HEK293 (cell line): Measurements from ENCODE around the gene PRSS8.
"Not testable (repeated sequence)": the region's sequence is repeated elsewhere in the genome, so short reads cannot be mapped to it uniquely, and the experiment has no call there.

ENCODE experiments used
- CTCF ChIA-PET: fragments of 350-600 bp; formaldehyde crosslinking; extraction: SDS; loops from one replicate; lab custom pipeline; 2021; ENCODE audit warnings: antibody characterized with exemption; lab: Yijun Ruan, JAX
- POLR2A ChIA-PET: fragments of 300-600 bp; formaldehyde crosslinking; extraction: SDS; loops from one replicate; lab custom pipeline; 2020; ENCODE audit warnings: antibody characterized with exemption, inconsistent platforms; lab: Yijun Ruan, JAX
- H3K27ac ChIP-seq: fragments of 200-500 bp; sonication (Bioruptor generic); 2 replicates; pipeline ENCODE4 v1.5.1; 2014; ENCODE audit warnings: low read depth, low read length, control low read depth, inconsistent platforms; ENCODE audit errors: extremely low read depth
- H3K36me3 ChIP-seq, 2 experiments: fragments of 200-500 bp in 1 of 2; sonication (Bioruptor generic) in 1 of 2; 1 replicate in 1 of 2; 2 replicates in 1 of 2; pipeline ENCODE4 v1.5.1; 2014 to 2017; ENCODE audit warnings: inconsistent platforms in 2 of 2, low read length in 2 of 2; ENCODE audit not compliant: control insufficient read depth in 2 of 2, insufficient read depth in 1 of 2
- H3K4me1 ChIP-seq: fragments of 200-500 bp; sonication (Bioruptor generic); 2 replicates; pipeline ENCODE4 v1.5.1; 2014; ENCODE audit warnings: mild to moderate bottlenecking, low read length, inconsistent platforms; ENCODE audit not compliant: control insufficient read depth, insufficient read depth
- H3K4me3 ChIP-seq: 2 replicates; pipeline ENCODE4 v1.5.1; 2011; ENCODE audit warnings: low read depth, mild to moderate bottlenecking, control low read depth, low read length, moderate library complexity
- H3K9me3 ChIP-seq: fragments of 200-500 bp; sonication (Bioruptor generic); 2 replicates; pipeline ENCODE4 v1.5.1; 2014; ENCODE audit warnings: low read depth, low read length, inconsistent platforms; ENCODE audit not compliant: control insufficient read depth, insufficient read depth
- EGR2 ChIP-seq: fragments of 450-650 bp; formaldehyde crosslinking; IDR thresholded peaks from 2 replicates; pipeline ENCODE4 v1.5.1; 2016; ENCODE audit warnings: low read depth, missing biosample characterization, missing genetic modification characterization
- FEZF1 ChIP-seq: fragments of 450-650 bp; formaldehyde crosslinking; IDR thresholded peaks from 2 replicates; pipeline ENCODE4 v1.5.1; 2016; ENCODE audit warnings: missing biosample characterization, missing genetic modification characterization
- KLF1 ChIP-seq: fragments of 450-650 bp; formaldehyde crosslinking; IDR thresholded peaks from 2 replicates; pipeline ENCODE4 v1.5.1; 2016; ENCODE audit warnings: missing biosample characterization, missing genetic modification characterization
- MEIS1 ChIP-seq: sonication (generic); formaldehyde crosslinking; IDR thresholded peaks from 2 replicates; pipeline ENCODE4 v1.8.1; 2022; ENCODE audit warnings: missing genetic modification reagents, mild to moderate bottlenecking, borderline replicate concordance
- MYNN ChIP-seq: fragments of 450-650 bp; formaldehyde crosslinking; IDR thresholded peaks from 2 replicates; pipeline ENCODE4 v1.5.1; 2016; ENCODE audit warnings: missing biosample characterization, missing genetic modification characterization, borderline replicate concordance
- ZBTB20 ChIP-seq: fragments of 450-650 bp; formaldehyde crosslinking; IDR thresholded peaks from 2 replicates; pipeline ENCODE4 v1.5.1; 2016; ENCODE audit warnings: missing biosample characterization, missing genetic modification characterization
- ZBTB21 ChIP-seq: fragments of 450-650 bp; formaldehyde crosslinking; IDR thresholded peaks from 2 replicates; pipeline ENCODE4 v1.5.1; 2017; ENCODE audit warnings: missing biosample characterization, missing genetic modification characterization
- ZFP69B ChIP-seq: fragments of 450-650 bp; formaldehyde crosslinking; IDR thresholded peaks from 2 replicates; pipeline ENCODE4 v1.5.1; 2016; ENCODE audit warnings: missing biosample characterization, missing genetic modification characterization
- ZNF221 ChIP-seq: fragments of 450-650 bp; formaldehyde crosslinking; IDR thresholded peaks from 2 replicates; pipeline ENCODE4 v1.5.1; 2017; ENCODE audit warnings: missing biosample characterization, missing genetic modification characterization, borderline replicate concordance
- ZNF239 ChIP-seq: fragments of 450-650 bp; formaldehyde crosslinking; IDR thresholded peaks from 2 replicates; pipeline ENCODE4 v1.5.1; 2016; ENCODE audit warnings: missing biosample characterization, missing genetic modification characterization
- ZNF248 ChIP-seq: fragments of 450-650 bp; formaldehyde crosslinking; IDR thresholded peaks from 2 replicates; pipeline ENCODE4 v1.5.1; 2017; ENCODE audit warnings: missing biosample characterization, missing genetic modification characterization
- ZNF335 ChIP-seq: fragments of 450-650 bp; formaldehyde crosslinking; conservative IDR thresholded peaks from 2 replicates; pipeline ENCODE4 v1.5.1; 2016; ENCODE audit warnings: missing biosample characterization, missing genetic modification characterization
- ZNF366 ChIP-seq: fragments of 450-650 bp; formaldehyde crosslinking; conservative IDR thresholded peaks from 2 replicates; pipeline ENCODE4 v1.5.1; 2016; ENCODE audit warnings: missing biosample characterization, missing genetic modification characterization
- ZNF600 ChIP-seq: fragments of 450-650 bp; formaldehyde crosslinking; IDR thresholded peaks from 2 replicates; pipeline ENCODE4 v1.5.1; 2016; ENCODE audit warnings: missing biosample characterization, missing genetic modification characterization
- ZNF610 ChIP-seq: fragments of 450-650 bp; formaldehyde crosslinking; IDR thresholded peaks from 2 replicates; pipeline ENCODE4 v1.5.1; 2016; ENCODE audit warnings: missing biosample characterization, missing genetic modification characterization, borderline replicate concordance
- ZNF654 ChIP-seq: fragments of 450-650 bp; formaldehyde crosslinking; IDR thresholded peaks from 2 replicates; pipeline ENCODE4 v1.5.1; 2016; ENCODE audit warnings: low read depth, missing biosample characterization, missing genetic modification characterization
- ZNF776 ChIP-seq: fragments of 450-650 bp; formaldehyde crosslinking; IDR thresholded peaks from 2 replicates; pipeline ENCODE4 v1.5.0; 2017; ENCODE audit warnings: missing biosample characterization, missing genetic modification characterization, borderline replicate concordance
- ZNF837 ChIP-seq: fragments of 450-650 bp; formaldehyde crosslinking; IDR thresholded peaks from 2 replicates; pipeline ENCODE4 v1.5.1; 2016; ENCODE audit warnings: missing biosample characterization, missing genetic modification characterization
- TF ChIP-seq, protein P1 (sequence below): fragments of 450-650 bp; formaldehyde crosslinking; IDR thresholded peaks from 2 replicates; pipeline ENCODE4 v1.5.1; 2016; ENCODE audit warnings: missing biosample characterization, missing genetic modification characterization
- TF ChIP-seq, protein P2 (sequence below): fragments of 450-650 bp; formaldehyde crosslinking; IDR thresholded peaks from 2 replicates; pipeline ENCODE4 v1.5.1; 2016; ENCODE audit warnings: missing biosample characterization, missing genetic modification characterization
- TF ChIP-seq, protein P3 (sequence below): fragments of 450-650 bp; formaldehyde crosslinking; IDR thresholded peaks from 2 replicates; pipeline ENCODE4 v1.5.1; 2016; ENCODE audit warnings: missing biosample characterization, missing genetic modification characterization
- TF ChIP-seq, protein P4 (sequence below): IDR thresholded peaks from 2 replicates; pipeline ENCODE4 v1.6.1; 2011; ENCODE audit warnings: mild to moderate bottlenecking, low read depth, low read length, borderline replicate concordance

The PRSS8 gene

DNA sequence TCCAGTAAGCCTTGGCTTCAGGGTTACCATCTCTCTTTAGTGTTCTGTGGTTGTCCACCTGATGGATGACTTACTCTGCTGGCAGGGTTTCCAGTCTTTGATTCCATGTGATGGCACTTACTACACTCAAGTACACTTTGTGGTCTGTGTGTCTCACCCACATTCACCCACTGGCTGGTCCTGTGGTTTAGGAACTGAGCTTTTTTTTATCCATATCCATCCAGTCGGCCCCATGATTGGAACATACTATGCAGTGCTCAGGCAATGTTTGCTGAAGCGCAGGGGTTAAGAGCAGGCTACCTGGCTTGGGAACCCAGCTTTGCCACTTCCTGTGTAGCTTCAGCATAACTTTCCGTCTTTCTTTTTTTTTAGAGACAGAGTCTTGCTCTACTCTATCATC is 41.6 kb upstream of the PRSS8 start:
- Histone ChIP-seq H3K36me3 (peaks cover 0 to 14% of the 10 kb centered on the region in 2 experiments; a peak in 1 of 3 replicates), H3K9me3 (no peaks in the 10 kb centered on the region), H3K4me3 (no peak overlapping the region), H3K4me1 (no peaks in the 10 kb centered on the region), H3K27ac (no peak overlapping the region)
- ChIA-PET CTCF (interaction anchor here (0.9 kb wide), 1 partner anchor 34 kb away, joined by 4 read pairs; no protein-coding TSS in a partner anchor), POLR2A (interaction anchor here (0.6 to 4.8 kb wide), 3 partner anchors 11 to 274 kb away, joined by 3 to 107 read pairs (median 5); no protein-coding TSS in a partner anchor)
- TF ChIP-seq ZNF837 (tag by site-specific recombination) (no peak), ZNF610 (tag by site-specific recombination) (no peak), EGR2 (peak; percentile 50; the same call in 1 of the 2 replicates), ZNF600 (tag by site-specific recombination) (peak; percentile 35), ZBTB20 (tag by site-specific recombination) (peak; percentile 35; the same call in 1 of the 2 replicates)

DNA sequence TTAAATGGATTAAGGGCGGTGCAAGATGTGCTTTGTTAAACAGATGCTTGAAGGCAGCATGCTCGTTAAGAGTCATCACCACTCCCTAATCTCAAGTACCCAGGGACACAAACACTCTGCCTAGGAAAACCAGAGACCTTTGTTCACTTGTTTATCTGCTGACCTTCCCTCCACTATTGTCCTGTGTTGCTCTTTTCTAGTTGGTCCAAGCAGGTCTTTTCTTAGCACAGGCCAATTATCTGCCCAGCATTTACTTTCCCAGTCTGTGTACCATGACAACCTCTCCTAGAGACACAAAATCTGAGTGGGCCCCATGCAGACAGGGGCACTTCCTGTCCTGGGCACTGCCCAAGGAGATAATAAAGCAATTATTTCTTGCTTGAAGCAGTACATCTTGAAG is 34.5 kb upstream of the PRSS8 start:
- H3K9me3 ChIP-seq, H3K27ac ChIP-seq, H3K4me3 ChIP-seq, H3K36me3 ChIP-seq, POLR2A ChIA-PET, H3K4me1 ChIP-seq, CTCF ChIA-PET: not testable (repeated sequence)
- TF ChIP-seq ZFP69B (peak; percentile 77), FEZF1 (tag by site-specific recombination) (peak; percentile 70), MYNN (tag by site-specific recombination) (0 out of 2 replicates have a peak, but pooled peaks have one; percentile 27), KLF1 (tag by site-specific recombination) (peak; percentile 49; the same call in 1 of the 2 replicates)
- TF ChIP-seq, protein P1, sequence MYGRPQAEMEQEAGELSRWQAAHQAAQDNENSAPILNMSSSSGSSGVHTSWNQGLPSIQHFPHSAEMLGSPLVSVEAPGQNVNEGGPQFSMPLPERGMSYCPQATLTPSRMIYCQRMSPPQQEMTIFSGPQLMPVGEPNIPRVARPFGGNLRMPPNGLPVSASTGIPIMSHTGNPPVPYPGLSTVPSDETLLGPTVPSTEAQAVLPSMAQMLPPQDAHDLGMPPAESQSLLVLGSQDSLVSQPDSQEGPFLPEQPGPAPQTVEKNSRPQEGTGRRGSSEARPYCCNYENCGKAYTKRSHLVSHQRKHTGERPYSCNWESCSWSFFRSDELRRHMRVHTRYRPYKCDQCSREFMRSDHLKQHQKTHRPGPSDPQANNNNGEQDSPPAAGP (tag by site-specific recombination): peak; percentile 50; the same call in 1 of the 2 replicates
- TF ChIP-seq, protein P2, sequence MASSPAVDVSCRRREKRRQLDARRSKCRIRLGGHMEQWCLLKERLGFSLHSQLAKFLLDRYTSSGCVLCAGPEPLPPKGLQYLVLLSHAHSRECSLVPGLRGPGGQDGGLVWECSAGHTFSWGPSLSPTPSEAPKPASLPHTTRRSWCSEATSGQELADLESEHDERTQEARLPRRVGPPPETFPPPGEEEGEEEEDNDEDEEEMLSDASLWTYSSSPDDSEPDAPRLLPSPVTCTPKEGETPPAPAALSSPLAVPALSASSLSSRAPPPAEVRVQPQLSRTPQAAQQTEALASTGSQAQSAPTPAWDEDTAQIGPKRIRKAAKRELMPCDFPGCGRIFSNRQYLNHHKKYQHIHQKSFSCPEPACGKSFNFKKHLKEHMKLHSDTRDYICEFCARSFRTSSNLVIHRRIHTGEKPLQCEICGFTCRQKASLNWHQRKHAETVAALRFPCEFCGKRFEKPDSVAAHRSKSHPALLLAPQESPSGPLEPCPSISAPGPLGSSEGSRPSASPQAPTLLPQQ: peak; percentile 90

DNA sequence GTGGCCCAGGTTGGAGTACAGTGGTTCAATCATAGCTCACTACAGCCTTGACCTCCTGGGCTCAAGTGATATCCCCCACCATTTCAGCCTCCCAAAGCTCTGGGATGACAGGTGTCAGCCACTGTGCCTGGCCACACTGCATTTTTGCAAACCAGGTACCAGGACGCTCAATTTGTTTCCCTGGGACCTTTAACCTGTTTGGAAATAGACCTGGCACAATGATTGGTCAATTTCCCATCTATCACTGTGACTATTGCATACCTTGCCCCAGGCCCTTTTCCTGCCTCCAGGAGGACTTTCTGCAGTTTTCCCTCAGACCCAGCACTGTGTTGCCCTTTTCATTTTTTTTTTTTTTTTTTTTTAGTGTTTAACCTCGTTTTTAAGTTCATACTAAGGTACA is 33.3 kb upstream of the PRSS8 start:
- Histone ChIP-seq H3K4me1 (peaks cover 3% of the 10 kb centered on the region; the same call in 1 of the 2 replicates), H3K4me3 (no peak overlapping the region), H3K36me3 (no peaks in the 10 kb centered on the region), H3K9me3 (no peaks in the 10 kb centered on the region), H3K27ac (no peak overlapping the region)
- TF ChIP-seq ZNF335 (tag by site-specific recombination): 0 out of 2 replicates have a peak, but pooled peaks have one; percentile 15
- TF ChIP-seq MEIS1 (CRISPR knock-in tag): no peak
- POLR2A ChIA-PET: interaction anchor here (2.1 kb wide), 1 partner anchor 11 kb away, joined by 13 read pairs; the partner anchor contains the start of gene FUS
- CTCF ChIA-PET: no interaction called here

DNA sequence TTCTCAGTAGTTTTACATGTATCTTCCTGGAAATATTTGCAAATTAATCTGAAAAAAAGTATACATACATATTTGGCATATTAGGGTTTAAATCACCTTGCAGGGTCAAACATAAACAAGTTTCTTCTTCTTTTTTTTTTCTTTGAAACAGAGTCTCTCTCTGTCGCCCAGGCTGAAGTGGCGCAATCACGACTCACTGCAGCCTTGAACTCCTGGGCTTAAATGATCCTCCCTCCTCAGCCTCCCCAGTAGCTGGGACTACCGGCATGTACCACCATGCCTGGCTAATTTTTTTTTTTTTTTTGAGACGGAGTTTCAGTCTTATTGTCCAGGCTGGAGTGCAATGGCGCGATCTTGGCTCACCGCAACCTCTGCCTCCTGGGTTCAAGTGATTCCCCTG is 31.8 kb upstream of the PRSS8 start:
- Histone ChIP-seq H3K4me3 (no peak overlapping the region), H3K9me3 (no peaks in the 10 kb centered on the region), H3K27ac (no peak overlapping the region), H3K36me3 (no peaks in the 10 kb centered on the region), H3K4me1 (peaks cover 3% of the 10 kb centered on the region; the same call in 1 of the 2 replicates)
- POLR2A ChIA-PET: interaction anchor here (2.1 kb wide), 1 partner anchor 13 kb away, joined by 13 read pairs; the partner anchor contains the start of gene FUS
- CTCF ChIA-PET: interaction anchor here (0.6 to 0.7 kb wide), 2 partner anchors 120 to 1918 kb away, joined by 3 read pairs; no protein-coding TSS in a partner anchor
- TF ChIP-seq, protein P3, sequence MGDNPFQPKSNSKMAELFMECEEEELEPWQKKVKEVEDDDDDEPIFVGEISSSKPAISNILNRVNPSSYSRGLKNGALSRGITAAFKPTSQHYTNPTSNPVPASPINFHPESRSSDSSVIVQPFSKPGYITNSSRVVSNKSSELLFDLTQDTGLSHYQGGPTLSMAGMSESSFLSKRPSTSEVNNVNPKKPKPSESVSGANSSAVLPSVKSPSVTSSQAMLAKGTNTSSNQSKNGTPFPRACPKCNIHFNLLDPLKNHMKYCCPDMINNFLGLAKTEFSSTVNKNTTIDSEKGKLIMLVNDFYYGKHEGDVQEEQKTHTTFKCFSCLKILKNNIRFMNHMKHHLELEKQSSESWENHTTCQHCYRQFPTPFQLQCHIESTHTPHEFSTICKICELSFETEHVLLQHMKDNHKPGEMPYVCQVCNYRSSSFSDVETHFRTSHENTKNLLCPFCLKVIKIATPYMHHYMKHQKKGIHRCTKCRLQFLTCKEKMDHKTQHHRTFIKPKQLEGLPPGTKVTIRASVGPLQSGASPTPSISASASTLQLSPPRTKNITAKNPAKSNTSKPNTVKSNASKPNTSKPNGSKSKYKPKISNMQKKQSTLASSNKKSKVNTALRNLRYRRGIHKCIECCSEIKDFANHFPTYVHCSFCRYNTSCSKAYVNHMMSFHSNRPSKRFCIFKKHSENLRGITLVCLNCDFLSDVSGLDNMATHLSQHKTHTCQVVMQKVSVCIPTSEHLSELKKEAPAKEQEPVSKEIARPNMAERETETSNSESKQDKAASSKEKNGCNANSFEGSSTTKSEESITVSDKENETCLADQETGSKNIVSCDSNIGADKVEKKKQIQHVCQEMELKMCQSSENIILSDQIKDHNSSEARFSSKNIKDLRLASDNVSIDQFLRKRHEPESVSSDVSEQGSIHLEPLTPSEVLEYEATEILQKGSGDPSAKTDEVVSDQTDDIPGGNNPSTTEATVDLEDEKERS (tag by site-specific recombination): no peak
- no peak for TF ChIP-seq ZBTB21 (tag by site-specific recombination)
- no peak for TF ChIP-seq ZNF366 (tag by site-specific recombination)
- TF ChIP-seq ZNF221 (tag by site-specific recombination): no peak
- no peak for TF ChIP-seq ZNF239 (tag by site-specific recombination)
- TF ChIP-seq, protein P4, sequence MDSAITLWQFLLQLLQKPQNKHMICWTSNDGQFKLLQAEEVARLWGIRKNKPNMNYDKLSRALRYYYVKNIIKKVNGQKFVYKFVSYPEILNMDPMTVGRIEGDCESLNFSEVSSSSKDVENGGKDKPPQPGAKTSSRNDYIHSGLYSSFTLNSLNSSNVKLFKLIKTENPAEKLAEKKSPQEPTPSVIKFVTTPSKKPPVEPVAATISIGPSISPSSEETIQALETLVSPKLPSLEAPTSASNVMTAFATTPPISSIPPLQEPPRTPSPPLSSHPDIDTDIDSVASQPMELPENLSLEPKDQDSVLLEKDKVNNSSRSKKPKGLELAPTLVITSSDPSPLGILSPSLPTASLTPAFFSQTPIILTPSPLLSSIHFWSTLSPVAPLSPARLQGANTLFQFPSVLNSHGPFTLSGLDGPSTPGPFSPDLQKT: no peak
- TF ChIP-seq ZNF248 (tag by site-specific recombination): no peak
- TF ChIP-seq ZNF654 (tag by site-specific recombination): no peak
- no peak for TF ChIP-seq ZNF776 (tag by site-specific recombination)
